GM19193 (cell line): ENCODE results near the gene PEX14.

ENCODE experiments used
- POLR2A ChIP-seq: IDR thresholded peaks from 4 replicates; pipeline ENCODE4 v1.6.1; 2011; ENCODE audit not compliant: insufficient read depth, insufficient read length; ENCODE audit errors: extremely low read depth

PEX14 gene

DNA sequence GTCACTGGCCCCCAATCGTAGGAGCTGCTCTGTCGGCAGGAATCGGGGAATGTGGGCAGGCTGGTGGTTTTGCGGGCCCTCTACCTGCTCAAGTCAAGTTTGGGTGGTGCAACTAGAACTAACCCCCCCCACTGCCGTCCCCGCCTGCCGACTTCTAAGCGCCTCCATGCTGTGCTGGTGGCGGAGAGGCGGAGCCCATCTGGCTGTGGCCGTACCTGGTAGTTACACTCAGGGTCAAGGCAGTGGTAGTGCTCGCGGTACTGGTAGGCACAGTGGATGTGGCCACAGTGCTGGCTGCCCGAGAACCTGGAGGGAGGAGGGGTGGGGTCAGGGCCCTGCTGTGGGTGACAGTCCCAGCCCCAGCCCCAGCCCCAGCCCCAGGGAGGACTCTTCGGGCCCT lies 181.7 kb downstream of the PEX14 start:
- TF ChIP-seq POLR2A, result no peak

- TF ChIP-seq POLR2A, result no peak
Measured at GRCh38 chr1:10657088-10657847, 182.5 kb downstream of the PEX14 start.

DNA sequence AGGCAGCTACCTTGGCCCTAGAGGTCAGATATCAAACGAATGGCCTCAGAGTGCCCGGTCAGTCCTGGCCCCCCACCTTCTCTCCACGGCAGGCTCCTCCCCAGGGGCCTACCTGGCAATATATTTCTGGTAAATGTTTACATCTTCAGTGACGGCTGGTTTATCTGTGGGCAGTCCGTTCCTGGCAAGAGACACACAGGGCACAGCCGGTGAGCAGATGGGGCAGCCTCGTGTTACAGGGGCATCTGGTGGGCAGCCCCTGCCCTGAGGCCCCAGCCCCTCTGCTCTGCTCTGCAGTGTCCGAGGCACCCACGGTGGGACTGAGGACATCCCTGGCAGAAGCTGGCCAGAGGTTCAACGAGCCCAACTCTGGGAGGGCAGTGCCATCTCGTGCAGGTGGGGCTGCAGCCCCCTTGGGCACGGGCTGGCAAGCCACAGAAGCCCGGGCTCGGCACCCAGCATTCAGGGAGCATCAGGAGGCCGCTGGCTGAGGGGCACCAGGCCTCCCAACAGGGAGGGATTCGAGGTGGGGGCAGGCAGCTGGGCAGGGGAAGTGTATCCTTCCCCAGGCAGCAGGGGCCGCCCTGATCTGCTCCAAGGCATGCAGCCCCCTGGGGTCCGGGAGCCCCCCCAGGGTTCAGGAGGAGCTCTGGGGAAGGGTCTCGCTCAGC lies 183.8 kb downstream of the PEX14 start:
- no peak for TF ChIP-seq POLR2A

- TF ChIP-seq POLR2A, result no peak
Measured at GRCh38 chr1:10659218-10659617, 184.5 kb downstream of the PEX14 start.

GRCh38 chr1:10659646-10660540 lies 185.1 kb downstream of the PEX14 start:
- no peak for TF ChIP-seq POLR2A

- TF ChIP-seq POLR2A, result no peak
Measured at GRCh38 chr1:10661453-10661852, 186.7 kb downstream of the PEX14 start.

DNA sequence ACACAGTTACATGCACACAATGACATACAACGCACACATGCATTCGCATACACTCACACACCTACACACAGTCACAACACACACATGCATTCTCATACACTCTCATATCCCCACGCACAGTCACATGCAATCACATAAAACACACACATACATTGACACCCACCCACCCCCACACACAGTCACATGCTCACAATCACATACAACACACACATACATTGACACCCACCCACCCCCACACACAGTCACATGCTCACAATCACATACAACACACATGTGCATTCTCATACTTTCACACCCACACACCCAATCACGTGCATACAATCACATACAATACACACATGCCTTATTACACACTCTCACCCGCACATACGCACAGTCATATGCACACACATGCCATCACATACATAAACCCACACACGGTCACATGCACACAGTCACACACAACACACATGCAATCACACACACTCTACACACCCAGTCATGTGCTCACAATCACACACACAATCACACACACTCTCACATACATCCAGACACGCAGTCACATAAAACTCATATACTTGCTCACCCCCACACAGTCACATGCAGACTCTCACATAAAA lies 187.4 kb downstream of the PEX14 start:
- no peak for TF ChIP-seq POLR2A

GRCh38 chr1:10662824-10663677 lies 188.3 kb downstream of the PEX14 start:
- no peak for TF ChIP-seq POLR2A

DNA sequence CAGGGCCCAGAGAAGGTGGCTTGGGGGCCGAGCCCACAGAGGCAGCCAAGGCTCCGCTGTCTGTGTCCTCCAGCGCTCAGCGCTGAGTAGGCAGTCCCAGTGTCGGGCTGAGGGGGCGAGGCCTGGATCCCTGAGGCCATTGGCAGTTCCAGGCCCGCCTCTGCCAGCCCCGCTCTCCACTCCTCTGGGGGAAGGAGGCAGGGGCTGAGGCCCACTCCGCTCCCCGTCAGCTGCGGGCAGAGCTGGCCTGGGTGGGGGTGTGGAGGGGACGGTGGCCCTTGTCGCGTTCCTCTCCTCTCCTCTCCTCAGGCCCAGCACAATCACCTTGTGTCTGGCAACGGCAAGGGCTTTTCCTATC lies 188.9 kb downstream of the PEX14 start:
- TF ChIP-seq POLR2A, result no peak

DNA sequence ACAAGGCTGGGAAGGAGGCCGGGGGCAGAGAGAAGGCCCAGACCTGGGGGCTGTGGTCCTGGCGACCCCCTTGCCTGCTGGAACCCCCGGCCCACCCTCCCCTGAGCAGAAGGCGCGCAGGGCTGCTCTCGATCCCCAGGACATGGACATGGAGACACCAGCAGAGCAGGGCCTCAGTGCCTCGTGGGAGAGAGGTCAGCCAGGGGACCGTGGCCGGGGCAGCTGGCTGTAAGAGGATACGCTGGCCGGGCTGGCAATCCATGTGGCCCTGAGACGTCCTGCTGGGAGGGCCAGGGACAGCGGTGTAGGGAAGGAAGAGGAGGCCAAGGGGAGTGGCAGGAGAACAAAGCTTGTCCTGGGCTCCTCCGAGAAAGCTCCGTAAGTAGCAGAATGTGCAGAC lies 189.5 kb downstream of the PEX14 start:
- TF ChIP-seq POLR2A, result no peak

DNA sequence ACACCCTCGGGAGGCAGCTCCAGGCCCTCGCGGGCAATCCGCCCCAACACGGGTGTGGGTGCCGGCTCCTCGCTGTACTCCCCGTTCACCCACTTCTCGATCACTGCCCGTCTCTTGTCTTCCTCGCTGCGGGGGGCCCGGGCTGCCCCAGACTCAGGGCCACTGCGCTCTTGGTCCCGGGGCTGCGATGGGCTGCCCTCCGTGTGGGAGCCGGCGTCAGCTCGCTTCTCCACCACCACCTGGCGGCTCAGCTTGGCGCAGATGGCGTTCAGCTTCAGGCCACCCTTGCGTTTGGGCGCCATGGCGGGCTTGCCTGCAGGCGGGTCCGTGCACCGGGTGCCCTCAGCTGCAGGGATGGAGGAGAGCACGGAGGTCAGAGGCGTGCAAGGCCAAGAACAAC lies 190.5 kb downstream of the PEX14 start:
- TF ChIP-seq POLR2A, result no peak

GRCh38 chr1:10665930-10666850 lies 191.4 kb downstream of the PEX14 start:
- TF ChIP-seq POLR2A, result no peak

- no peak for TF ChIP-seq POLR2A
Measured at GRCh38 chr1:10667861-10668761, 193.4 kb downstream of the PEX14 start.

GRCh38 chr1:10669570-10669969 lies 194.8 kb downstream of the PEX14 start:
- TF ChIP-seq POLR2A, result no peak
